ENCODE measurements around the gene NTF4.
A peak's percentile ranks its signal among the peaks of the same experiment; 100 is the strongest.
"Not testable (repeated sequence)": the region's sequence is repeated elsewhere in the genome, so short reads cannot be mapped to it uniquely, and the experiment has no call there.

Gene NTF4

DNA sequence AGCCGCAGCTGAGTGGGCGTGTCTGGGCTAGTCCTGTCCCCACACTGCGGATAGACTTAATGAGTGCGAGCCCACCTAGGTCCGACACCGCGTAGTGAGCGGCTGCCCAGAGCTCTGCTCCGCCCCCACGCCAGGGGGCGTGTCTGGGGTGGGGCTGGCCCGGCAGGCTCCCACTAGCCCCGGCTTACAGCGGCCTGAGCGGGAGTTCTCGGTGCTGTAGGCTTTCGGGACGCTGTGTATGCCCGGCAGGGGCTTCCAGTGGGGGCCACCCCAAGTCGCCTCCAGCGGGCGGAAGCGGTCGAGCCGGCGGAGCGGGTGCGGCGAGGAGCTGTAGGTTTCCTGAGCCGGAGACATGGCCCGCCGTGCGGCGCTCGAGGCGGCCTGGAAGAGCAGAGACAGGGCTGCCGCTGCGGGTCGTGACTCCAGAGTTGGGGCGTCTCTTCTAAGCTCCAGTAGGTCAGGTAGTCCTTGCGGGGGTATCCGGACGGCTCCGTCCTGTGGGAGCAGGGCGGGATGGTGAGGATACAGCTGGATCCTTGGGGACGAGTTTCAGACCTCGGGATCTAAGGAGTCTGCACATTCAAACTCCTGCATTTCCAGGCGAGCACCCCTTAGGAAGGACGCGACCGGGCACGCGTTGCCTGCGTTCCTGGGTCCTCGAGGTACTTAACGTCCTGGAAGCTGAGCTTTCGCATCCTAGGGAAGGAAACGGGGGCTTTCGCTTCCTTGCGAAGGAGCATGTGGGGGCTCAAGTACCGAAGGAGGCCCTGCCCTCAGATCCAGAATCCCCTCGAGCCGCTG is 8.3 kb downstream of the NTF4 start:
- DNase-seq, result peak; percentile 66

DNA sequence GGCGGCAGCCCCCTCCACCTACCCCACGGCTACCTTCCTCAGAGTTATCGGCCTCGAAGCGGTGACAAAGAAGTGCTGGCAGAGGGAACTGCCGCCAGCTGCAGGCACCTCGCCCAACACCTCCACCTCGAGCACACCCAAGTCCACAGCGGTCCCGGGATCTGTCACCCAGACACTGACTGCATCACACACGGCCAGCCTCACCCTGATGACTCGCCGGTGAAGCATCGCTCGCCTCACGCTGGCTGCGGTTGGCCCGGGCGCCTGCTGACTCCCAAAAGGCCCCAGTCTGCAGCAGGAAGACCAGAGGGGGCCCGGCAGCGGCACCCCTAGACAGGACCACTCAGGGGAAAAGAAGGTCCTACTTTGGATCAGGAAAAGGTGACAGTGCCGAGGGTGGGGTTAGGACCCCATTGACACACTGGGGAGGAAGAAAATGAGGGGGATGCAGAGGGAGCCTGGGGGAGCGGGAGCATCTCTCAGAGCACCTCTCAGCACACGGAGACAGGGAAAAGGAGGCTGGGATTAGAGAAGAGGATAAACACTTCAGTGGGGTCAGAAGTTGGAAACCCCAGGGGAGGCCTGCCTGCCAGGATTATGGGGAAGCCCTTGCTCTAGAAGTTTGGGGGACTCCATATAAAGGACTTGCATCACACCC is 14.1 kb downstream of the NTF4 start:
- DNase-seq, result not testable (repeated sequence)

DNA sequence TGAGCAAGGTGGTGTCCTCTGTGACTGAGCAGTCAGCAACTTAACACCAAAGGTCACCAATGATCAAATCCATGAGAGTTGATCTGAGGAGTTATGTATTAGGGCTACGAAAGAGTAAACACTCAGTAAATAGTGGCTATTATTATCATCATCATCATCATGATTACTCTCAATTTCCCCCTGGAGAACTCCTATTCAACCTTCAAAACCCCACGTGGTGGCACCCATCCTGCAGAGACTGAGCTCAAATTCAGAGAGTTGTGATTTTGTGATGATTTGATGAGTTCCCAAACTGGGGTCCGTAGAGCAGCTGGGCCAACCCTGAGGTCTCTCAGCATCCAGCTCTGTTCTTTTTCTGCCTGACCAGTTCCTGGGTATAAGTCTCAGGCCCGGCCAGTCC is 14.8 kb downstream of the NTF4 start:
- not testable (repeated sequence) for DNase-seq

DNA sequence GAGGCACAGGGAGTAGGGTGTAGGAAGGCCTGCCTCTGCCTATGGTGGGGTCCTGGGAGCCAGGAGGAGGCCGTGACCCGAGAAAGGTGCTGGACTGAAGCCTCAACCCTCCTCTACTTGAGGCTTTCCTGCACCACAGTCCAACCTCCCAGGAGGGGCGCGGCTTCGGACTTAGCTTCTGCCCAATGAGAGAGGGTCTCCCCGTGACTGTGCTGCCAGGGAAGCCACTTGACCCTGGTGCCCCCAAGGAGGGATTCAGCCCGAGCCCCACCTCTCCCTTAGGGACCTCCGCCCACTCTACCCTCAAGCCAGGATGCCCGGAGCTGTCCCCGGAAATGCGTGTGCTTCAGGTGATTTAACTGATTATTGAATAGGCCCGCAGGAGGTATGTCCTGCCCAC is 15.6 kb downstream of the NTF4 start, which contains the start of gene CGB8:
Gene CGB8, minus strand, starts transcription at position 101 of the 400 bp plus-strand sequence. CDS start 372 bp downstream, outside the sequence.
- not testable (repeated sequence) for DNase-seq

DNA sequence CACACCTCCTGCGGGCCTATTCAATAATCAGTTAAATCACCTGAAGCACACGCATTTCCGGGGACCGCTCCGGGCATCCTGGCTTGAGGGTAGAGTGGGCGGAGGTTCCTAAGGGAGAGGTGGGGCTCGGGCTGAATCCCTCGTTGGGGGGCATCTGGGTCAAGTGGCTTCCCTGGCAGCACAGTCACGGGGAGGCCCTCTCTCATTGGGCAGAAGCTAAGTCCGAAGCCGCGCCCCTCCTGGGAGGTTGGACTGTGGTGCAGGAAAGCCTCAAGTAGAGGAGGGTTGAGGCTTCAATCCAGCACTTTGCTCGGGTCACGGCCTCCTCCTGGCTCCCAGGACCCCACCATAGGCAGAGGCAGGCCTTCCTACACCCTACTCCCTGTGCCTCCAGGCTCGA is 21.1 kb downstream of the NTF4 start, which contains the start of gene CGB5:
Gene CGB5, plus strand, starts transcription at position 301 of the 400 bp plus-strand sequence. CDS start 362 bp downstream, outside the sequence.
- DNase-seq, result not testable (repeated sequence)

DNA sequence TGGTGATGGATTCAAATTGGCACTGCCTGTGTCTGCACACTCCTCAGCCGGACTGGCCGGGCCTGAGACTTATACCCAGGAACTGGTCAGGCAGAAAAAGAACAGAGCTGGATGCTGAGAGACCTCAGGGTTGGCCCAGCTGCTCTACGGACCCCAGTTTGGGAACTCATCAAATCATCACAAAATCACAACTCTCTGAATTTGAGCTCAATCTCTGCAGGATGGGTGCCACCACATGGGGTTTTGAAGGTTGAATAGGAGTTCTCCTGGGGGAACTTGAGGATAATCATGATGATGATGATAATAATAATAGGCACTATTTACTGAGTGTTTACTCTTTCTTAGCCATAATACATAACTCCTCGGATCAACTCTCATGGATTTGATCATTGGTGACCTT is 22.0 kb downstream of the NTF4 start:
- not testable (repeated sequence) for DNase-seq

DNA sequence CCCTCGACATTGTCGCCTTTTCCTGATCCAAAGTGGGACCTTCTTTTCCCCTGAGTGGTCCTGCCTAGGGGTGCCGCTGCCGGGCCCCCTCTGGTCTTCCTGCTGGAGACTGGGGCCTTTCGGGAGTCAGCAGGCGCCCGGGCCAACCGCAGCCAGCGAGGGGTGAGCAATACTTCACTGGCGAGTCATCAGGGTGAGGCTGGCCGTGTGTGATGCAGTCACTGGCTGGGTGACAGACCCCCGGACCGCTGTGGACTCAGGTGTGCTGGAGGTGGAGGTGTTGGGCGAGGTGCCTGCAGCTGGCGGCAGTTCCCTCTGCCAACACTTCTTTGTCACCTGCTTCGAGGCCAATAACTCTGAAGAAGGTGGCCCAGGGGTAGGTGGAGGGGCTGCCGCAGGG is 22.4 kb downstream of the NTF4 start:
- no peak for DNase-seq

DNA sequence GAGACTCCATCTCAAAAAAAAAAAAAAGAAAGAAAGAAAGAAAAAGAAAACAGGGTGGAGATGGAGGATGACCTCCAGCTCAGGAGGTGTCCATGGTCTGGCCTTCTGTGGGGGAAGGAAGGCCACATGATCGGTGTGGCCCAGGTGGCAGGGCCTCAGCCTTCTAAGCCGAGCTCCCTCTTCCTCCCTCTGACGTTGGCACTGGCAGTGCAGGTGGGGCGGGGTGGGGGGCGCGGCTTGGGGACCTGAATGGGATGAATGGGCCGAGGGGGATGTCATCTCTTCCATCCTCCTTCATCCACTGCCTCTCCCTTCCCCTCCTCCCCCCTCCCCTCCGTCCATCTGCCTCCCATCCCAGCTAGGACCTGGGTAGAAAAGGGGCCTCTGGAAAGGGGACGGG is 24.9 kb downstream of the NTF4 start:
- DNase-seq, result not testable (repeated sequence)

DNA sequence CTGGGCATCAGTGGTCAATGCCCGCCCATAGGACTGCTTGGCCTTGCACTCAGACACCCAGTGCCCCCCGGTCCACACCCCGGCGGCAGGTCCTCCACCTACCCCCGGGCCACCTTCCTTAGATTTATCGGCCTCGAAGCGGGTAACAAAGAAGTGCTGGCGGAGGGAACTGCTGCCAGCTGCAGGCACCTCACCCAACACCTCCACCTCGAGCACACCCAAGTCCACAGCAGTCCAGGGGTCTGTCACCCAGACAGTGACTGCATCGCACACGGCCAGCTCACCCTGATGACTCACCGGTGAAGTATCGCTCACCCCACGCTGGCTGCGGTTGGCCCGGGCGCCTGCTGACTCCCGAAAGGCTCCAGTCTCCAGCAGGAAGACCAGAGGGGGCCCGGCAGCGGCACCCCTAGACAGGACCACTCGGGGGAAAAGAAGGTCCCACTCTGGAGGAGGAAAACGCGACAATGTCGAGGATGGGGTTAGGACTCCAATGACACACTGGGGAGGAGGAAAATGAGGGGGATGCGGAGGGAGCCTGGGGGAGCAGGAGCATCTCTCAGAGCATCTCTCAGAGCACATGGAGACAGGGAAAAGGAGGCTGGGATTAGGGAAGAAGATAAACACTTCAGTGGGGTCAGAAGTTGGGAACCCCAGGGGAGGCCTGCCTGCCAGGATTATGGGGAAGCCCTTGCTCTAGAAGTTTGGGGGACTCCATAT is 25.9 kb downstream of the NTF4 start:
- not testable (repeated sequence) for DNase-seq

DNA sequence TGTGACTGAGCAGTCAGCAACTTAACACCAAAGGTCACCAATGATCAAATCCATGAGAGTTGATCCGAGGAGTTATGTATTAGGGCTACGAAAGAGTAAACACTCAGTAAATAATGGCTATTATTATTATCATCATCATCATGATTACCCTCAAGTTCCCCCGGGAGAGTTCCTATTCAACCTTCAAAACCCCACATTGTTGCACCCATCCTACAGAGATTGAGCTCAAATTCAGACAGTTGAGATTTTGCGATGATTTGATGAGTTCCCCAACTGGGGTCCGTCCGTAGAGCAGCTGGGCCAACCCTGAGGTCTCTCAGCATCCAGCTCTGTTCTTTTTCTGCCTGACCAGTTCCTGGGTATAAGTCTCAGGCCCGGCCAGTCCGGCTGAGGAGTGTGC is 26.5 kb downstream of the NTF4 start:
- DNase-seq, result not testable (repeated sequence)

DNA sequence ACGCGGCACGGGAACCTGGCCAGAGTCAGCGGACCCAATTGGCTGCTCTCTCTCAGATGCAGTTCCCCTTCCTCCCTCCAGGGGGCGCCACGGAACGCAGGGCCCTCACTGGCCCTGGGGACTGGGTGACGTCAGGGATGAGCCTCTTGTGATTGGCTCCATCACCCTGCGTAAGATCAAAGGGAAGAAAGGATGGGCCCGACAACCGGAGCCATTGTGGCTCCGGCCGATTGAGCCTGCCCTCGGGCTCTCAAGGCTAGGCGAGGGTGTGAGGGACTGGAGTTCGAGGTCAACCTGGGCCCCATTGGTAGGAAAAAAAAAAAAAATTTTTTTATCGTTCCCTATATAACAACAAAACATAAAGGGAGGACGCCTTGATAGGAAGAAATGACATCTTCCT is 27.8 kb downstream of the NTF4 start, which contains the start of gene CGB1:
Gene CGB1, minus strand, starts transcription at position 81 of the 400 bp plus-strand sequence. CDS start 184 bp downstream, outside the sequence.
- DNase-seq, result not testable (repeated sequence)

DNA sequence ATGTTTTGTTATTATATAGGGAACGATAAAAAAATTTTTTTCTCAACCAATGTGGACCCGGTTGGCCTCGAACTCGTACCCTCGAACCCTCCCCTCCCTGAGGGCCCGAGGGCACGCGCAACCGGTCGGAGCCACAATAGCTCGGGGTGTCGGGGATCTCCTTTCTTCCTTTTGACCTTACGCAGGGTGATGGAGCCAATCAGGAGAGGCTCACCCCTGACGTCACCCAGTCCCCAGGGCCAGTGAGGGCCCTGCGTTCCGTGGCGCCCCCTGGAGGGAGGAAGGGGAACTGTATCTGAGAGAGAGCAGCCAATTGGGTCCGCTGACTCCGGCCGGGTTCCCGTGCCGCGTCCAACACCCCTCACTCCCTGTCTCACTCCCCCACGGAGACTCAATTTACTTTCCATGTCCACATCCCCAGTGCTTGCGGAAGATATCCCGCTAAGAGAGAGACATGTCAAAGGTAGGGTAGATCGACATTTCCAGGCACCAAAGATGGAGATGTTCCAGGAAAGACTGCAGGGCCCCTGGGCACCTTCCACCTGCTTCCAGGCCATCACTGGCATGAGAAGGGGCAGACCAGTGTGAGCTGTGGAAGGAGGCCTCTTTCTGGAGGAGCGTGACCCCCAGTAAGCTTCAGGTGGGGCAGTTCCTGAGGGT is 32.8 kb downstream of the NTF4 start, which contains the start of gene CGB2:
Gene CGB2, plus strand, starts transcription at position 249 of the 660 bp plus-strand sequence. Its CDS starts 206 bp downstream, at position 455.
- DNase-seq, result peak; percentile 43

DNA sequence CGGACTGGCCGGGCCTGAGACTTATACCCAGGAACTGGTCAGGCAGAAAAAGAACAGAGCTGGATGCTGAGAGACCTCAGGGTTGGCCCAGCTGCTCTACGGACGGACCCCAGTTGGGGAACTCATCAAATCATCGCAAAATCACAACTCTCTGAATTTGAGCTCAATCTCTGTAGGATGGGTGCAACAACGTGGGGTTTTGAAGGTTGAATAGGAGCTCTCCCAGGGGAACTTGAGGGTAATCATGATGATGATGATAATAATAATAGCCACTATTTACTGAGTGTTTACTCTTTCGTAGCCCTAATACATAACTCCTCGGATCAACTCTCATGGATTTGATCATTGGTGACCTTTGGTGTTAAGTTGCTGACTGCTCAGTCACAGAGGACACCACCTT is 34.3 kb downstream of the NTF4 start:
- DNase-seq, result not testable (repeated sequence)

DNA sequence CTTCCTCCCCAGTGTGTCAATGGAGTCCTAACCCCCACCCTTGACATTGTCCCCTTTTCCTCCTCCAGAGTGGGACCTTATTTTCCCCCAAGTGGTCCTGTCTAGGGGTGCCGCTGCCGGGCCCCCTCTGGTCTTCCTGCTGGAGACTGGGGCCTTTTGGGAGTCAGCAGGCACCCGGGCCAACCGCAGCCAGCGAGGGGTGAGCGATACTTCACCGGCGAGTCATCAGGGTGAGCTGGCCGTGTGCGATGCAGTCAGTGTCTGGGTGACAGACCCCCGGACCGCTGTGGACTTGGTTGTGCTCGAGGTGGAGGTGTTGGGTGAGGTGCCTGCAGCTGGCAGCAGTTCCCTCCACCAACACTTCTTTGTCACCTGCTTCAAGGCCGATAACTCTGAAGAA is 34.9 kb downstream of the NTF4 start:
- not testable (repeated sequence) for DNase-seq

DNA sequence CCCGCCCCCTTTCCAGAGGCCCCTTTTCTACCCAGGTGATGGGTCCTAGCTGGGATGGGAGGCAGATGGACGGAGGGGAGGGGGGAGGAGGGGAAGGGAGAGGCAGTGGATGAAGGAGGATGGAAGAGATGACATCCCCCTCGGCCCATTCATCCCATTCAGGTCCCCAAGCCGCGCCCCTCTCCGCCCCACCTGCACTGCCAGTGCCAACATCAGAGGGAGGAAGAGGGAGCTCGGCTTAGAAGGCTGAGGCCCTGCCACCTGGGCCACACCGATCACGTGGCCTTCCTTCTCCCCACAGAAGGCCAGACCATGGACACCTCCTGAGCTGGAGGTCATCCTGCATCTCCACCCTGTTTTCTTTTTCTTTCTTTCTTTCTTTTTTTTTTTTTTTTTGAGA is 35.9 kb downstream of the NTF4 start:
- DNase-seq, result not testable (repeated sequence)

DNA sequence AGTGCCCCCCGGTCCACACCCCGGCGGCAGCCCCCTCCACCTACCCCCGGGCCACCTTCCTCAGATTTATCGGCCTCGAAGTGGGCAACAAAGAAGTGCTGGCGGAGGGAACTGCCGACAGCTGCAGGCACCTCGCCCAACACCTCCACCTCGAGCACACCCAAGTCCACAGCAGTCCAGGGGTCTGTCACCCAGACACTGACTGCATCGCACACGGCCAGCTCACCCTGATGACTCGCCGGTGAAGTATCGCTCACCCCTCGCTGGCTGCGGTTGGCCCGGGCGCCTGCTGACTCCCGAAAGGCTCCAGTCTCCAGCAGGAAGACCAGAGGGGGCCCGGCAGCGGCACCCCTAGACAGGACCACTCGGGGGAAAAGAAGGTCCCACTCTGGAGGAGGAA is 39.0 kb downstream of the NTF4 start:
- DNase-seq, result not testable (repeated sequence)

DNA sequence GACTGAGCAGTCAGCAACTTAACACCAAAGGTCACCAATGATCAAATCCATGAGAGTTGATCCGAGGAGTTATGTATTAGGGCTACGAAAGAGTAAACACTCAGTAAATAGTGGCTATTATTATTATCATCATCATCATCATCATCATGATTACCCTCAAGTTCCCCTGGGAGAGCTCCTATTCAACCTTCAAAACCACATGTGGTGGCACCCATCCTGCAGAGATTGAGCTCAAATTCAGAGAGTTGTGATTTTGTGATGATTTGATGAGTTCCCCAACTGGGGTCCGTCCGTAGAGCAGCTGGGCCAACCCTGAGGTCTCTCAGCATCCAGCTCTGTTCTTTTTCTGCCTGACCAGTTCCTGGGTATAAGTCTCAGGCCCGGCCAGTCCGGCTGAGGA is 39.5 kb downstream of the NTF4 start:
- not testable (repeated sequence) for DNase-seq

DNA sequence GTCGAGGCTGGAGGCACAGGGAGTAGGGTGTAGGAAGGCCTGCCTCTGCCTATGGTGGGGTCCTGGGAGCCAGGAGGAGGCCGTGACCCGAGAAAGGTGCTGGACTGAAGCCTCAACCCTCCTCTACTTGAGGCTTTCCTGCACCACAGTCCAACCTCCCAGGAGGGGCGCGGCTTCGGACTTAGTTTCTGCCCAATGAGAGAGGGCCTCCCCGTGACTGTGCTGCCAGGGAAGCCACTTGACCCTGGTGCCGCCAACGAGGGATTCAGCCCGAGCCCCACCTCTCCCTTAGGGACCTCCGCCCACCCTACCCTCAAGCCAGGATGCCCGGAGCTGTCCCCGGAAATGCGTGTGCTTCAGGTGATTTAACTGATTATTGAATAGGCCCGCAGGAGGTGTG is 40.4 kb downstream of the NTF4 start, which contains the start of gene CGB3:
Gene CGB3, minus strand, starts transcription at position 101 of the 400 bp plus-strand sequence. CDS start 362 bp downstream, outside the sequence.
- DNase-seq, result not testable (repeated sequence)

DNA sequence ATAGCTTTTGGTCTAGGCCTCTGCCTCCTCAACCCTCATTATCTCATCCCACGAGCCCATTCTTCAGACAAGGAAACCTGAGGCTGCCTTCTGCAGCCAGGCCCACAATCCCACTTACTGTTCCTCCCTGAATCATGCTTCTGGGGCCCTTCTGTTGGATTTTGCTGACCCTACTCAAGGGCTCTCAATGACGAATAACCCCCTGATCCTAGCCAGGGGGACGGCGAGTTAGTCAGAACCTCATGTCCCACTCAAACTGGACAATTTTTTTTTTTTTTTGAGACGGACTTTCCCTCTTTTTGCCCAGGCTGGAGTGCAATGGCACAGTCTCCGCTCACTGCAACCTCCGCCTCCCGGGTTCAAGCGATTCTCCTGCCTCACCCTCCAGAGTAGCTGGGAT is 42.5 kb downstream of the NTF4 start:
- no peak for DNase-seq

DNA sequence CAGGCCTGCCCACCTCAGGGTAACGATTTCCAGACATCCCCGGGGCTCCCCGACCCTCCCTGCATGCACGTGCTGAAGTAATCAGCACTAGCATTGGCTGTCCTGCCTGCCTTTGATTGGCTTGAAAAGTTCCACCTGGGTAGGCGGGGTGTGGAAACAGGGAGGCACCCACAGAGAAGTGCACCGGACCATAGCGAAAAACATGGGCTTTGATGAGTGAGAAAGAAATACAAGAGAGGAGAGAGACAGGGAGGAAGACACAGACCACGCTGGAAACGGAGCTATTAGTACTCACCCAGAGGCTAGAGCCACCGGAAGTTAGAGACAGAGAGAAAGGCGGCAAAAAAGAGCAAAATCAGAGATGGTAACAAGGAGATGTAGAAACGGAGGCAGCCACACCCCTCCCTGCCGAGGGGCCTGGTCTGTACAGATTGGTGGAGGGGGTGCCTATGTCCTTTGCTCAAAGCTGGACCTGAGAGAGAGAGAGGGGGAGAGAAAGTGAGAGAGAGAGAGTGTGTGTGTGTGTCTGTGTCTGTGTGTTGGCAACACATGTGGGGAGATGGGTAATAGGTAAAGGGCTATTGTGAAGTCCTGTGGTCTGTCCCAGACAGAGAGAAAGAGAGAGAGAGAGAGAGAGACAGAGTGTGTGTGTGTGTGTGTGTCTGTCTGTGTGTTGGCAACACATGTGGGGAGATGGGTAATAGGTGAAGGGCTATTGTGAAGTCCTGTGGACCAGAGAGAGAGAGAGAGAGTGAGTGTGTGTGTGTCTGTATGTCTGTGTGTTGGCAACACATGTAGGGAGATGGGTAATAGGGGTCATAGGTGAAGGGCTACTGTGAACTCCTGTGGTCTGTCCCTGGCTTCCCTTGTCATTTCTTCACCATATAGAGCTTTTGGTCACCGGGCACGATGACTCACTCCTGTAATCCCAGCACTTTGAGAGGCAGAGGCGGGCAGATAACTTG is 43.4 kb downstream of the NTF4 start:
- no peak for DNase-seq

DNA sequence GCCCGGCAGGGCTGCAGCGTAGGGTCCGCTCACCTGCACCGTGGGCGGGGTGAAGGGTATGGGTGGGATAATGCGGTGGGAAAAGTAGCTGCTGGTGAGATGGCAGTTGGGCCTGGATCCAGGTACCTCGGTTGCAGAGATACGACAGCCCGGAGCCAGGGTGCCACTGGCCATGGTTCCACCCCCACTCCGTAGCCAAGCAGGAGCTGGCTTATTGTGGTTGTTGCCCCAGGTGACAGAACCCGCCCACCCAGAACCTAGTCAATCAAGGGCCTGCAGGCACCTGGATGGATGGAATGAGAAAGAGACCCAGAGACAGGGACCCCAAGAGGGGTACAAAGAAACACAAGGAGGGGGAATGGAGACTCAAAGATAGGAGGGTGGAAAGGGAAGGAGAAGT is 44.3 kb downstream of the NTF4 start:
- no peak for DNase-seq
